Left lung (tissue), 10 donors: ENCODE measurements around the gene SCYL2. TPM values are rescaled to one million over a fixed set of nuclear protein-coding genes. Genes with fewer than 3 reads are reported as not detected.

Experiments
- ATAC-seq: fragments of 200-7000 bp; cut with Tn5 transposase; one replicate; pipeline ENCODE4 v1.9.1; 2020; ENCODE audit warnings: moderate library complexity
- DNase-seq, 4 donors: peaks; one replicate each; pipeline ENCODE4 v3.0.0-alpha.2; 2013 to 2020
- H3K27ac ChIP-seq, 2 donors: fragments of 200-600 bp; sonication (generic) in 1 of 2; one replicate each; pipeline versions ENCODE4 v1.5.0 to v1.8.0; 2020 to 2021
- H3K27me3 ChIP-seq, 2 donors: fragments of 200-600 bp; sonication (generic) in 1 of 2; one replicate each; pipeline versions ENCODE4 v1.5.0 to v1.8.0; 2020 to 2021
- H3K36me3 ChIP-seq, 2 donors: fragments of 200-600 bp; sonication (generic) in 1 of 2; one replicate each; pipeline versions ENCODE4 v1.5.0 to v1.8.0; 2020 to 2021
- H3K4me1 ChIP-seq, 2 donors: fragments of 200-600 bp; one replicate each; pipeline ENCODE4 v1.8.0; 2021
- H3K4me3 ChIP-seq, 2 donors: fragments of 200-600 bp; sonication (generic) in 1 of 2; one replicate each; pipeline versions ENCODE4 v1.5.0 to v1.8.0; 2020 to 2021; ENCODE audit warnings: mild to moderate bottlenecking in 1 of 2
- H3K9me3 ChIP-seq, 2 donors: fragments of 200-600 bp; sonication (generic) in 1 of 2; one replicate each; pipeline versions ENCODE4 v1.5.0 to v1.8.0; 2020 to 2021
- intact Hi-C, 2 donors: fragments of 100-400 bp; cut with DNase I; formaldehyde crosslinking; loops; one replicate each; pipeline versions ENCODE4 v1.11.2 to v1.14.2; 2022
- polyA plus RNA-seq, 6 donors: library from polyadenylated mRNA; unstranded; fragments of 120-200 nt; gene quantifications; one replicate each; pipeline ENCODE4 v1.2.1, GENCODE V29; 2013; ENCODE audit not compliant: insufficient read length in 6 of 6
- total RNA-seq, 2 donors: library from RNA; stranded (reverse); fragmentation: NEBNext Ultra II Directional; extraction: Animal tissue kit (Norgen Biotek cat#: 25700); gene quantifications; one replicate each; pipeline ENCODE4 v1.2.1, GENCODE V29; 2021
- TF ChIP-seq, protein P1 (sequence below), 2 donors: fragments of 200-600 bp; sonication (generic) in 1 of 2; IDR thresholded peaks; one replicate each; pipeline versions ENCODE4 v1.5.0 to v1.8.0; 2021; ENCODE audit warnings: antibody characterized with exemption in 2 of 2
- donor health status: DM: no; HTN: yes; CAD: no.
- donor health status: DM: no; HTN: no; CAD: no.

The SCYL2 gene
- total and polyA plus RNA-seq, 8 donors, result 48.9 to 69.9 (median 60.8) TPM

DNA sequence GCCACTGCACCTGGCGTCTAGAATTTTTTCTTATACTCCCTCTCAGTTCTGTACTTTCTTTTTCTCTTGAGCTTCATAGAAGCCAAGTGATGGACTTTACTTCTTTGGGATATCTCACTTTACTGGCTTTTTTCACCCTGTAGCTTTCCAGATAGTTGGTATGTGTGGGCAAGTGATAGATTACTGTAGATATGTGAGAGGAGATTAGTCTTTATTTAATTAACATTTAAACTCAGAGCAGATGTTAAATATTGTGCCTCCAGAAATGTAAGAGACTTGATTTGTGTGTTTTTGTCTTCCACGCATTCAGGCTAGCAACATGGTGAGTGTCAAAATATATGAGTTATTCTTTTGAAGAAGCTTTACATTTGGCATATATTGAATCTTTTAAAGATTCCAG lies 50.4 kb downstream of the SCYL2 start:
- Histone ChIP-seq H3K9me3 (no peaks in the 10 kb centered on the region), H3K4me1 (peaks cover 0 to 11% of the 10 kb centered on the region in 2 donors), H3K27me3 (no peaks in the 10 kb centered on the region), H3K27ac (no peak overlapping the region), H3K4me3 (no peak overlapping the region), H3K36me3 (peaks cover 0 to 78% of the 10 kb centered on the region in 2 donors)
- no peak for ATAC-seq
- intact Hi-C loops, result no loop called here
- TF ChIP-seq, protein P1, sequence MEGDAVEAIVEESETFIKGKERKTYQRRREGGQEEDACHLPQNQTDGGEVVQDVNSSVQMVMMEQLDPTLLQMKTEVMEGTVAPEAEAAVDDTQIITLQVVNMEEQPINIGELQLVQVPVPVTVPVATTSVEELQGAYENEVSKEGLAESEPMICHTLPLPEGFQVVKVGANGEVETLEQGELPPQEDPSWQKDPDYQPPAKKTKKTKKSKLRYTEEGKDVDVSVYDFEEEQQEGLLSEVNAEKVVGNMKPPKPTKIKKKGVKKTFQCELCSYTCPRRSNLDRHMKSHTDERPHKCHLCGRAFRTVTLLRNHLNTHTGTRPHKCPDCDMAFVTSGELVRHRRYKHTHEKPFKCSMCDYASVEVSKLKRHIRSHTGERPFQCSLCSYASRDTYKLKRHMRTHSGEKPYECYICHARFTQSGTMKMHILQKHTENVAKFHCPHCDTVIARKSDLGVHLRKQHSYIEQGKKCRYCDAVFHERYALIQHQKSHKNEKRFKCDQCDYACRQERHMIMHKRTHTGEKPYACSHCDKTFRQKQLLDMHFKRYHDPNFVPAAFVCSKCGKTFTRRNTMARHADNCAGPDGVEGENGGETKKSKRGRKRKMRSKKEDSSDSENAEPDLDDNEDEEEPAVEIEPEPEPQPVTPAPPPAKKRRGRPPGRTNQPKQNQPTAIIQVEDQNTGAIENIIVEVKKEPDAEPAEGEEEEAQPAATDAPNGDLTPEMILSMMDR (IDR thresholded peaks at IDR 0.05), result no peak
- no peak for DNase-seq

DNA sequence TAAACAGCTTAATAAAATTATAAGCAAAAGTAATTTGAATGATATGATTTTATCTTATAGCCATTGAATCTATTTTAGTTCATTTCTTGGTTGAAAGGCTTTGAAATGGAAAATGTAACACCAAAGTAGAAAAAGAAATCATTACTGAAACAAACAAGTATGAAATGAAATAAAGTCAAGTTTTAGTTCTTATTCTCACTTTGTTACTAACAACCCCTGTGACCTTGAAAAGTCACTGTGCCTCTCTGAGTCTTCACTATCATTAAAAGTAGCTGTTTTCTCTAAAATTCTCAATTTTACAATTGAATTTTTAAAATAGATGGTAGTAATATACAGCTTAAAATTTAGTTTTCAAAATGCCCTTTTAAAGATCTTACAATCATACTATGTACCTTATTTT lies 57.5 kb downstream of the SCYL2 start:
- no peak overlapping the region for H3K4me3 ChIP-seq
- ATAC-seq (no peak), DNase-seq (no peak)
- H3K27me3 ChIP-seq, result no peaks in the 10 kb centered on the region
- H3K9me3 ChIP-seq, result no peaks in the 10 kb centered on the region
- intact Hi-C loops, result no loop called here
- H3K36me3 ChIP-seq, result peaks cover 0 to 62% of the 10 kb centered on the region in 2 donors
- TF ChIP-seq, protein P1 (IDR thresholded peaks at IDR 0.05), result no peak
- H3K4me1 ChIP-seq, result peaks cover 0 to 9% of the 10 kb centered on the region in 2 donors
- no peak overlapping the region for H3K27ac ChIP-seq

DNA sequence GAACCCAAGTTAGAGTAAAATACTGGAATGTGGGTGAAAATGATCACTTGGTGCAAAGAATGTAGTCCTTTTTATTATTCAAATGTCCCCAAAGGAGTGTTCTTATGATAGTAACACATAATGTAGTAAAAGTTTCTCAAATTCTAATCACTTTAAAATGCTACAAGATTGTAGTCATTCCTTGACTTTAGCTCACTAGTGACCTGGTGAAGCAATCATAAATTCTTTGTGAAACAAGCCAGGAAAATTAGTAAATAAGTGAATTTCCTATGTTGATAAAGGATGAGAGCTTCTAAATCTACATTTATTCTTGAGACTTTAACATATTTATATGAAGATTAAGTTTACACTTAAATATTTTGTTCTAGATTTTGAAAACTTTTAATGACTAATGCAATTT lies 59.2 kb downstream of the SCYL2 start:
- DNase-seq (no peak), ATAC-seq (no peak)
- intact Hi-C loops, result no loop called here
- H3K9me3 ChIP-seq, result no peaks in the 10 kb centered on the region
- H3K36me3 ChIP-seq, result peaks cover 0 to 72% of the 10 kb centered on the region in 2 donors
- no peaks in the 10 kb centered on the region for H3K4me1 ChIP-seq
- TF ChIP-seq, protein P1 (IDR thresholded peaks at IDR 0.05), result no peak
- no peaks in the 10 kb centered on the region for H3K27me3 ChIP-seq
- no peak overlapping the region for H3K27ac ChIP-seq
- no peak overlapping the region for H3K4me3 ChIP-seq

DNA sequence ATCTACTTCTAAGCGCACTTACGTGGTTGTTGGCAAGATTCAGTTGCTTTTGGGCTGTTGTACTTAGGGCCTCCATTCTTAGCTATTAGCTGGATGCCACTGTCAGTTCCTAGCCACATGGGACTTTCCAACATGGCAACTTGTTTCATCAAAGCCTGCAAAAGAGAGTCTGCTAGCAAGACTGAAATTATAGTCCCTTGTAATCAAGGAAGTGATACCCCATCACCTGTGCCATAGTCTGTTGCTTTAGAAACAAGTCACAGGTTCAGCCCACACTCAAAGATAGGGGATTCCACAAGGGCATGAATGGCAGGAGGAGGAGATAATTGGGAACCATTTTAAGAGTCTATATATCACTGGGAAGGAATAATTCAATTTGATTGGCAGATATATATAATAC lies 62.8 kb downstream of the SCYL2 start:
- Histone ChIP-seq H3K4me3 (no peak overlapping the region), H3K36me3 (peaks cover 0 to 77% of the 10 kb centered on the region in 2 donors), H3K27ac (no peak overlapping the region), H3K9me3 (no peaks in the 10 kb centered on the region), H3K4me1 (no peaks in the 10 kb centered on the region), H3K27me3 (no peaks in the 10 kb centered on the region)
- TF ChIP-seq, protein P1 (IDR thresholded peaks at IDR 0.05), result no peak
- intact Hi-C loops, result no loop called here
- ATAC-seq (no peak), DNase-seq (no peak)

DNA sequence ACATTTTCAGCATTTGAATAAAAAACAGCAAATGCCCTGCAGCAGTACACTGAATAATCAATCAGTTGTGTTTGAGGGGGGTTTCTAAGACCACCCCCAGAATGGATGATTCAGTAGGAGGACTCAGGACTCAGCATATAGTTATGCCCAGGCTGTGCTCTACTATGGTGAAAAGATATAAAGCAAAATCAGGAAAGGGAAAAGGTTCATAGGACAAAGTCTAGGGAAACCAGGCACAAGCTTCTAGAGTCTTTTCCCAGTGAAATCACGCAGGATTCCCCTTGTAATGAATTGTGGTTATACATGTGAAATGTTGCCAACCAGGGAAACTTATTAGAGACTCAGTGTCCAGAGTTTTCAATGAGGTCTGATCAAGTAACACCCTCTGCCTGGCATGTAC lies 64.9 kb downstream of the SCYL2 start:
- peaks cover 0 to 85% of the 10 kb centered on the region in 2 donors for H3K36me3 ChIP-seq
- intact Hi-C loops, result no loop called here
- no peaks in the 10 kb centered on the region for H3K4me1 ChIP-seq

More for the DNA sequence above, 64.9 kb downstream of the SCYL2 start:
- Histone ChIP-seq H3K4me3 (no peak overlapping the region), H3K27ac (no peak overlapping the region), H3K27me3 (no peaks in the 10 kb centered on the region), H3K9me3 (no peaks in the 10 kb centered on the region)
- DNase-seq, result no peak
- TF ChIP-seq, protein P1 (IDR thresholded peaks at IDR 0.05), result no peak
- no peak for ATAC-seq
